NCI-H2227 treated with DMSO at 0.1 percent for 48 hours (cell line): Measurements from ENCODE around the gene MTHFSD.

Source experiments
- DNase-seq: peaks from one replicate; lab custom pipeline; 2025; lab: John Stamatoyannopoulos, UW

Gene MTHFSD

DNA sequence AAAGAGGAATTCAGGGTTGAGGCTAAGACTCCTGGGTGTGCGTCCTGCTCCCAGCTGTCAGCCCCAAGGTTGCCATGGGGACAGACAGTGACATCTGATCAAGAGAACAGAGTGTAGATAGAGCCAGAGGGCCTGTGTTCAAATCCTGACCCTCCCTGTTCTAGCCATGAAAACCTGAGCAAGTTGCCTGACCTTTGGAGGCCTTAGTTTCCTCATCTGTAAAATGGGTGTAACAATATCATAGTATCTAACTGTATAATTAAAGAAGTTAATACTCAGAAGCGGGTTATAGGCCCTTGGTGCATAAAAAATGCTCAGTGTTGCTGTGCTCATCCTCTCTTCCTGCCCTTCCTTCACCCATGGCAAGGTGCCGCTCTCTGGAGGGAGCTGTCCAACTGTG, 73.4 kb downstream of the MTHFSD start:
- no peak for DNase-seq

DNA sequence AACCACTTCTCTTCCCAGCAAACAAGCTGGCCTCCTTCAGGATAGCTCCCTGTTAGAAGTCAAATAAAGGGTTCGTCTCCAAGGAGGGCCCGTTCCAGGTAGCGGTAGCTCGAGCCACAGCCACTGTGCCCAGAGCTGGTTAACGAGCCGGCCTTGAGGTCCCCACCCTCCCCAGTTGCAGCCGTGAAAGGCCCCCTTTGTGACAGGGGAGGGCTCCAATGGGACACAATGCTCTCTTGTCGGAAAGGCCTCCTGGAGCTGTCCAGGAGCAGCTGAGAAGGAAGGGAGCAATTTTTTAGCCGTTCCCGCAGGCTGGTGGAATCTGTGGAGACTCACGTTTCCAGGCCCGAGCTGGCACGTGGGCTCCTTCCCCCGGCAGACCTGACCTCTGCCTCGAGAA, 74.6 kb downstream of the MTHFSD start:
- no peak for DNase-seq
